GM21576 (cell line): ENCODE results near the gene UTP25.

ENCODE experiments used
- ATAC-seq: cut with Tn5 transposase; IDR thresholded peaks from one replicate; pipeline ENCODE4 v1.9.1; 2021; ENCODE audit warnings: mild to moderate bottlenecking, moderate library complexity; ENCODE audit not compliant: unreplicated experiment

UTP25 gene

DNA sequence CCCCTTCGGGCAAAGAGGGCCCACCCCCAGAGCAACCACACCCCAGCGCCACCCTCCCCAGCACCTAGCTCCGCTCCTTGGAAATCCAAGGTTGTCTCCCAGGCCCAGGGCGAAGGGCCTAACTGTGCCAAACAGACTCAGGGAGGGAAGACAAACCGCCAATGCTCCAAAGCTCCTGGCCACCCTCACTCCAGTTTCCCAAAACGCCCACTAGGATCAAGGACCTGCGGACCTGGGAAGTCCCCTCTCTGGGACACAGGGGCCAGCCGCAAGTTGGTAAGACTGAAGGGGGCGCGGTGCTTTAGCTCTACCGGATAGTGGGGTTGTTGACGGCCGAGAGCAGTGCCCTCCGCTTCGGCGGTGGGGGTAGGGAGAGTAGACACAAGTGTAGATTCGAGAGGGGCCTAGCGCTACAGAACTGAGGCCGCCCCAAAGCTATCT, 22.4 kb upstream of the UTP25 start:
- no peak for ATAC-seq

DNA sequence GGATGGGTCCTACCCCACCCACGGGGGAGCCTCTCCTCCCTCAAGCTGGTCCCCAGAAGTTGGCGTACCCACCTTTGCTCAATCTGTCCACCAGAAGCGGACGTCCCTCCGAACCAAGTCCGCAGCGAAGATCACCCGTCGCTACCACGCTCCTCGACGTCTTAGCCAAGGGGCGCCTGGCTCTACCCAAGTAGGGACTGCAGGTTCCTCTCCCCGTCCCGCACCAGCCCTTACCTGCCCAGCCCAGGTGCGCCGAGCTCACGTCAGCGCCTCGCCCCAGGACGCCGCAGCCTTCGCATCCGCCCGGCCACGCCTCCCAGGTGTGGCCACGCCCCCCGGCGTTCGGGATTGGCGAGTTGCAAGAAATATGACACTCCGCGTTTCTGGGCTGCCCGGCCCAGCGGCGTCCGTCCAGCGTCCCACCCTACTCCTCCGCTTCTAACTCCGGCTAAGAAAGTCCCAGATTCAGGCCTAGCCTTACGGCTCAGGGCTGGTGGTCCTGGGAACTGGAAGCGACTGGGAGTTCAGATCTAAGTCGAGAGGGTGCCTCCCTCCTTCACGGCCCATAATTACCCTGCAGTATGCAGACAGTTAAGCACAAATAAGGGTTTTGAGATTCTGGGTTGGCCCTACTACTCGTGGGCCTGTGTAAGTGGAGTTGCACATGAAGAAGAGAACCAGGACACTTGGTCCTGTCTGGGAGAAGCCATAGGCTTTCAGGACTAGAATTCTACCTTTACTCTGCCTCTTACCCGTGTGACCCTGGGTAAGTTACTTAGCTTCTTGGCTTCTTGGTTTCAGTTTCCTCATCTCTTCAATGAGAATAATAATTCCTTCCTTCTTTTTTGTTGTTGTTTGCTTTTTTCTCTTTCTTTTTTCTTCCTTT, 21.7 kb upstream of the UTP25 start, which contains the start of gene IRF6:
IRF6 (minus strand) TSS at position 268 of the 886 bp plus-strand sequence. CDS start 4,729 bp downstream, outside the sequence.
- peak; percentile 90 for ATAC-seq

DNA sequence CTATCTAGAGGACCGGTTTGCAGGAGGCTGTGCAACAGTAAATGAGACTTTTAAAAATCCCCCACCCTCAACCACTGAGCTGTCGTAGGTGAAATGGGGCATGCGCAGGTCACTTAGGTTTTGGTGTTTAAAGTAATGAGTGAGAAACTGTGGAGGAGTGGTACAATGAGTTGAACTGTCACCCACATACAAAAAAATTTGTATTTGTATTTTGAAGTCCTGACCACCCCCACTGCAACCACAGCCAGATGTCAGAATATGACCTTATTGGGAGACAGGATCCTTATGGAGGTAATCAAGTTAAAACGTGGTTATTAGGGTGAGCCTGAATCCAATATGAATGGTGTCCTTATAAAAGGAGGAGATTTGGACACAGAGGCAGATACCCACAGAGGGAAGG, 20.3 kb upstream of the UTP25 start:
- no peak for ATAC-seq

DNA sequence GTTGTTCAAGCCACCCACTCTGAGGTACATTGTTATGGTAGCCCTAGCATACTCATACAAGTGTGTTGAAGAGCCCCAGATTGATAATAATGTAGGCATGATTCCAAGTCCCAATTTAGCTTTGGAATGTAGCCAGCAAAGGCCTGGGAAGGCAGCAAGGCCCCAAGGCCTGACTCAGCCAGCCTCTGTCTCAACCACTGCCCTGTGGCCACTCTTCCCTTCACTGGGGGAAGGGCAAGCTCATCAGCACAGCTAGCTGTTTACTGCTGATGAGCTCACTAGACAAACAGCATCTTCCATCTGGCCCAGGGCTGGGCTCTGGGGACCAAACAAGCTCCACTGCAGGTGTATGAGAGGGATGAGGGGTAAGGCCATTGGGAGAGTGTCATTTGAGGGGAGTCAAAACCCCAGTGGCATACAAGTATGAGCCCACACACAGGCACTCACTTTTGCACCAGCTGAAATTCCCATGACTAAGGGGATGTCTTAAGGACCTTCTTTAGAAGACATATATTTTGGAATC, 19.7 kb upstream of the UTP25 start:
- no peak for ATAC-seq

DNA sequence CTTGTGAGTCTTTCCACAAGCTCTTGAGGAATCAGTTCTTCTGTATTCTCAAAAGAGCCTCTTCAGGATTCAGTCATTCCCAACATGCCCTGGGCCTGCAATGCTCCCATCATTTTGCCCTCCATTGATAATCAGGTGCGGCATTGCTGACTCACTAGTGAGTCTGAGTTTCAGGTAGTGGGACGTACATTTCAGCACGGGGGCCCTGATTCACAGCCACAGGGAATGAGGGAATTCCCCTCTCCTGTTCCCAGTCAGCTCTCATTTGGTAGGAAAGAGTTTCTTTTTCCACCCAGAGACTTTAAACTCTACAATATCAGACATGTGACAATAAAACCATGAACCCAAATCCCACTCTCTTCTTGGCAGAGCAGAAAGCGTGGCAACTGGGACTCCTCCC, 18.2 kb upstream of the UTP25 start:
- ATAC-seq: no peak

DNA sequence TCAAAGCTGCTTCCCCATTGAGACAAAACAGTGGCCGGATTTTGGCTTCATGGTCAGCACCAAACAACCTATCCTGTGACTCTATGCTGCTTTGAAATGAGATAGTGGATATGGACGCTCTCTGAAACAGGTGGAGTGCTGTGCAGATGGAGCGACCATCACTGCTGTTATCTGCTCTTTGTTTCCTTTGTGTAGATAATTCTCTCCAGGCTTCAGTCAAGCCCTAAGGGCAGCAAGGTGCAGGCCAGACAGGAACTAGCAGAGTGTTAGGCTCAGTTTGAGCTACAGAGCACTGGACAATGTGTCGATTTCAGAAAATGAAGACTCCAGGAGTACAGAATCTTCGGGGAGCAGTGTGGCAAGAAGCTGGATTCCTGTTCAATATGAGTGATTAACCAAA, 17.0 kb upstream of the UTP25 start:
- no peak for ATAC-seq

DNA sequence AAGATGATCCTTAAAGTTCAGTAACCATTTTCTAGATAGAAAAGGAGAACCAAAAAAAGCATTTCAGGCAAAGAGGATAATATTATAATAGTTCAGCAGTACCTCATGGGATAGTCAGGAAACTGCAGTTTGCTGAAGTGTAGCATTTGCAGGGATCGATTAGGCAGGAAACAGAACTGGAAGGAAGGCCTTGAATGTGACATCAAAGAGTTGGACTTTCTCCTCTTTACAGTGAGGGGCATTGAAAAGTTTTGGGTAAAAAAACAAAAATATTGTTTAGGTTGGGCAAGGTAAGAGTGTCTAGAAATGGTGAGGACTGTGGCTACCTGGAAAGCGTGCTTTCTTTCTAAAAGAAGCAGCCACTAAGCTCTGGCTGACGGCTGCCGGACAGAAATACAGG, 13.9 kb upstream of the UTP25 start:
- ATAC-seq: no peak

DNA sequence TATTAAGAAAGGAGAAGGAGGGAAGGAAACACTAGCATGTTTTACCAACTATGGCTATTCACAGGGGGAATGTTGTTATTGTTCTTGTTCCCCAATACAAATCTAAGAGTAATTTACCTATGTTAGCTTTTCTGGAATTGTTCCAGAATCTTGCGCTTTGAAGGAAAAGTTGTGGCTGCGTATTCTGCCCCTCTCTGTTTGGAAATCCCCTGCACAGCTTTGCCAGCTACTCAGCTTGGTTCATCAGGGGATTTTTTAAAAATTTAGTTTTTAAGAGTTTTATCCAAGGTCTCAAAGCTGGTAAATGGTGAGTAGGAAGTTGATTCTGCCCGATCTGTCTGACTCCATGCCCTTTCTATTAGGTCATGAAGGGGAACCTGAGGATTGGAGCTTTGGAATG, 12.3 kb upstream of the UTP25 start:
- no peak for ATAC-seq

DNA sequence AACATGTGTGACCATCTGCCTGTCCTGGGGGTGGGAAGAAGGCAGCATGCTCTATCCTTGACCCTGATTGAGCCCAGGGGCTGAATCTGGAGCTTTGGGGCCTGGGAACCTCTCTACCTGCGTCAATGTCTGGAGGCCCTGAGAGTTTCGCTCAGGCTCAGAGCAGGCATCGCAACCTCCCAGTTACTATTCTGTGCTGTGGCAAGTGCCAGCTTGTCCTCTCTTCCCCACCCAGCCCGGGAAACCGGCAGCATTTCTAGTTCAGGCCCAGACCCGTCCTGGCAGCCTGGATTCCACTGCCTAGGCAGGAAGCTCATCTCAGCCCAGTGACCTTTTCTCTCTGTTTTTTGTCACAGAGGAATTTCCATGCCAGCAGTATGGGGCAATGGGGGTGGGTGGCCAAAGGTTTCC, 11.8 kb upstream of the UTP25 start:
- no peak for ATAC-seq

DNA sequence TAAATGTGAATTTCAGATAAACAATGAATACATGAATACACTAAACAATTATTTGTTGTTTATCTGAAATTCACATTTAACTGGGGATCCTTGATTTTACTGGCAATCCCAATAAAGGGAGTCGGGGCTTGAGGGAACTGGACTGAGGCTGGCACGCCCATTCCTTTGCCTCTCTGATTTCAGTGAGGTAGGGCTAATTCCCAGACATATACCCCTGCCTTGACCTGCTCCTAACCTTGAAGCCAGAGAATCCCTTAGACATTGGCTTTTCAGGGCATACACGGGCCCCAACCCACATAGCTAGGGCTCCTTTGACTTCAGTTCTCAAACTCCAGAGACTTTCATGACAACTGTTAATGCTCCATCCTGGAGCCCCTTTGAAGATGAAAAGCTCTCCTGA, 10.8 kb upstream of the UTP25 start:
- ATAC-seq: no peak

DNA sequence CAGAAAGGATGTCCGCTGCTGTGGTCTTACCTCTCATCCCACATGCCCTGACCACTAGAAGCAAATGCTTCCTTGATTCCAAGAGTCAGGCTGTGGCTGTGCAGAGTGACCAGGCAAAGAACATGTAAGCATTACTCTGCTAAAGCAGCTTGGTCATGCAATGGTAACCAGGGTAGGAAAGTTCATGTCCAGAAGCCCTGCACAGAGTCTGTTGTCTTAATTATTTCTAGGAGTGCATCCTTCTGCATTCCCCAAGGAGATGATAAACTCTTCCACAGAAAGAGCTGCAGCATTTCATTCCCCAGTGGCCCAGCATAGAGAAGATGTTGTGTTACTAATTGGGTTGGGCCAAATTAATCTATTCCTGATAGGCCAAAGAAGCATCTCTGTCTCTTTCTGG, 10.1 kb upstream of the UTP25 start:
- no peak for ATAC-seq

DNA sequence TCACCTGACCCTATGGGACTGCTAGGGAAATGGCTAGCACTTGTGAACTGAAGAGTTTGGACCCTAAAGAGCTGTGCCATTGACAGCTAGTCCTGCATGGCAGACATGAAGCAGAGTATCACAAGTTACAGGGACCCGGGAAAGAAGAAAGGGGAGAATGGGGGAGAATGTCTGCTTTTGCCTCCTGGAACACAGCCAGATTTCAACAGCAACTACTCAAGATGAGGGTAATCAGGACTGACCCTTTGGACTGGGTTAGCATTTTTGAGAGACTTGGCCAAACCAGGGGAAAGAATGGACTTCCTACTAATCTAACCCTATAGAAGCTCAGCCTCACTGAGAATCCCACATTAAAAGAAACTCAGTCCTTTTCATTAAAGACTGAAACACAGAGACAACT, 8.7 kb upstream of the UTP25 start:
- ATAC-seq: no peak

DNA sequence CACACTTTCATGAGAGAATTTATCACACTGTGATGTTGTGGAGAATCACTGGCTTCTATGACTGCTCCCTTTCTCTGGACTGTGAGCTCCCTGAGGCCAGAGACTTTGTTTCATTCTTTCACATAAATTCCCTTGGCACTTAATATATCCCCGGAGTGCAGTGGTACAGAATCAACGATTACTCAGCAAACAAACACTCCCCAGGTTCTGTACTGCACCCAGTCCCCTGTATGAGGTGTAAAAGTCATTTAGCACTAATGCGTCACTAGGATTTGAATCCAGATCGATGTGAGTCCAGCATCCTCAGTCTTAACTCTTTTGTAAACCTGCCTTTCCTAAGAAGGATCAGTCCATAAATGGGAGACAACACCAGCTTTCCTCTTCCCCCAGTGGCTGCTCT, 6.8 kb upstream of the UTP25 start:
- no peak for ATAC-seq

DNA sequence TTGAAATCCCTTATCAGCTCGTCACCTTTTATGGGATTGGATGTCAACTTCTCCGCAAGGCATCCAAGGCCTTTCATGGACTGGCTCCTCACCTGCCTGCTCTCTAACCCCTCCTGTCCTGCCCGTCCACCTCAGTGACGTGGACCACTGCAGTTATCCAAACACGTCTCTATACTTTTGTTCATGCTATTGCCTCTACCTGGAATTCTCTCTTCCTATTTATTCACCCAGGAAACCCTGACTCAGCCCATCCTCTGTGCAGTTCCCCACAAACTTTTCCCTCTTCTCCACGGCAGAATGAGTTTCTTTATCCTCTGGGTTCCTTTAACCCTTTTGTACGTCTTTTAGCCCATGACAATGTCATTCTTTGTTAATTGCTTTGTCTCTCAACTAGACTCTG, 5.1 kb upstream of the UTP25 start:
- no peak for ATAC-seq

DNA sequence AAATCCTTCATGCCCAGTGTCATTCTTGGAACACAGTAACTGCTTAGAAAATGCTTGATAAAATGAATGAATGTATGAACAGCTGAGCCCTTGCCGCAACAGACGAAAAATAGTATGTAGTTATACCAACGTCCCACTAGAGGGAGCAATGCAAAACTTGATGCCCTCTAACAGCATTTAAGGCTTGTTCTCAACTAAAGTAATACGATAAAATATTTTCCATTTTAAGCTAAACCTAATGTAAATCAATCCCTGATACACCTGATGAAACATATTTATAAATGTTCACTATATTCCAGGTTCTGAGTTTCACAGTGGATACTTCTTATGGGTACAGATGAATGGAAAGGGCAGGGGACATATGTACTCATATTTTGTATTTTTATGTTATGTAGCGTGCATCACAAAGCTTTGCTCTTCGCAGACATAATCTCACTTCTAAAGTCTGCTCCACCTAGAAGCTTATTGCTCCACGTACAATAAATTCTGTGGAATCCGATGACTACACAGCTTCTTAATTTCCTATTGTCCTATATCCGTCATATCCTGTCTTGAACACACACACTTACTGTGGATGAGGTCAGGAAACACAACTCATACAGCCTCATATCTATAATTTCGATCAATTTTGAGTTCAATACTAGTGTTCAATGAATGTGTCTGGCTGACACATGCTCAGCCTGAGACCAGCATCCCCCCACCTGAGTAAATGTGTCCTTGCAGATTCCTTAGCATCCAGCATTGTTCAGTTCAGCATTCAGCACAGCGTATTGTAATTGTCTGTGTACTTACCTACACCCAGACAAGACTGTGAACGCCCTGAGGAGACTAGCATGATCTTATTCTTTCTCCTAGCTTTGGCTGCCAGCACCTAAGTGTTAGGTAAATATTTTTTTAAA, 4.4 kb upstream of the UTP25 start:
- no peak for ATAC-seq

DNA sequence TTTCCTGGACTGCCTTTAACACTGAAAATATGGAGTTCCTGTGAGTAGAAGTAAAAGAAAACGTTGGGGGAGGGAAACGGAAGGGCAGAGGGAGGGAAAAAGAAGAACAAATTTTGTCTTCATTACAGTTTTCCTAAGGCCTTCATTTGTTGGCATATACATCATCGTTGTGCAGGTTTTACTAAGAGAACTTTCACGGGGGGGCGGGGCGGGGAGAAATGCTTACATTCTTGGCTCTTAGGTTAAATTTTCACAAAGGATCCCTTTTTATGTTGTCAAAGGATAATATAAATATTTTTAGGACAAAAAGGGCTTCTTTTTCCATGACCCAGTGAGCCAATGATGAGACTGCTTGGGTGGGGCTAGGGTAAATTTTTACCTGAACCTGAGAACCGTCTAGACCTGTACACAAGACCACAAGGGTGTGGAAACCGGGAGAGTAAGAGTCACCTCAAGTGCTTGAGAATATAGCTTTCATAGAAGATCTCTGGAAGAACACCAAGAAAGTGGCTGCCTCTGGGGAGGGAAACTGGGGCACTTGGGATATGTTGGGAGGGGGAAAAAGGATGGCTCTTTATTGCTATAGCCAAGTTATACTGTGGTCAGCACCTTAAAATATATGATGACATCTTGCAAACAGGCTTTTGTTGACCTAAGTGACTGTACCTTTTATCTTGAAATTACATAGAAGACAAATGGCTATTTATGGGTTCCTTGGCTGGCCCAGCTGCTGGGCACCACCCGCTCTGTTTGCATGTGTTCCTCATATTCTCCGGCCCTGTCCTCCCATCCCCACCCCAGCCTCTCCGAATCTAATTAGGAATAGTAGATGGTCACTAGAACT, 2.0 kb upstream of the UTP25 start:
- no peak for ATAC-seq

DNA sequence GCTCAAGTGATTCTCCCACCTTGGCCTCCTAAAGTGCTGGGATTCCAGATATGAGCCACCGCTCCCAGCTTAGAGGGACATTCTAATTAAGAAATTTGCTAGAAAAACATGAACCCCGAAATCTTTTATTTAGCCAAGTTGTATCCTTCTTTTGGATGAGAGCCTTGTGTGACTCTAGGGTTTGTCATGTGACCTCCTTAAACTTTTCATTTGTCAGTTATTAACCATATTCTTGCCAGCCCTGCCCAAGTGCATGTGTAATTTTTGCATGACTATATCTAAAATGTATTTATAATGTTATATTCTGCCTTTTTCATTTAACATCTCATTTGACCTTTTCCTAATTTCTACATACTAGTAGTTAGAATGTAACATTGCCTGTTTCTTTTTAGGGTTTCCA, 1.9 kb downstream of the UTP25 start:
- ATAC-seq: no peak

DNA sequence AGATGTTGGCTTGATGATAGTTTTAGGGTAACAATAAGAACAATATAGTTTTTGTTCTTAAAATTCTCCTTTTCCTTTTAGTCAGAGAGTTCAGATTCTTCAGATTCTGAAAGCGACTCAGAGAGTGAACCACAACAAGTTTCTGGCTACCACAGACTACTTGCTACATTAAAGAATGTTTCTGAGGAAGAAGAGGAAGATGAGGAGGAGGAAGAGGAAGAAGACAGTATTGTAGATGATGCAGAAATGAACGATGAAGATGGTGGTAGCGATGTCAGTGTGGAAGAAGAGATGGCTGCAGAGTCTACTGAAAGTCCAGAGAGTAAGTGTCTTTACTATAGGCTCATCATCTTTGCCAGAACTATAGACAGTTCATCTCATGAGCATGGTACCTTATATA, 3.0 kb downstream of the UTP25 start:
- ATAC-seq: no peak

DNA sequence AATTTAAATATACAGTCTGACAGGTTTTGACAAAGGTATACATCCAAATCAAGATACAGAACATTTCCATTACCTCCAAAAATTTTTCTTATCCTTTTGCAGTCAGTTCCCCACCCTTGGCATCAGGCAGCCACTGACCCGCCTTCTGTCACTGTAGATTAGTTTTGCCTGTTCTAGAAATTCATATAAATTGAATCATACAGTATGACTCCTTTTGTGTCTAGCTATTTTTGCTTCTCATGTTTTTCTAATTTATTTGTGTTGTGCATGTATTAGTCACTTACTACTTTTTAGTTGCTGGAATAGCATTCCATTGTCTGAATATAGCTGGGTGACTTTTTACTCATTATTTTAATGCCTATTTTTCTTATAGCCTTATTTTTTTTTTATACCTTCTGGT, 3.8 kb downstream of the UTP25 start:
- ATAC-seq: no peak

DNA sequence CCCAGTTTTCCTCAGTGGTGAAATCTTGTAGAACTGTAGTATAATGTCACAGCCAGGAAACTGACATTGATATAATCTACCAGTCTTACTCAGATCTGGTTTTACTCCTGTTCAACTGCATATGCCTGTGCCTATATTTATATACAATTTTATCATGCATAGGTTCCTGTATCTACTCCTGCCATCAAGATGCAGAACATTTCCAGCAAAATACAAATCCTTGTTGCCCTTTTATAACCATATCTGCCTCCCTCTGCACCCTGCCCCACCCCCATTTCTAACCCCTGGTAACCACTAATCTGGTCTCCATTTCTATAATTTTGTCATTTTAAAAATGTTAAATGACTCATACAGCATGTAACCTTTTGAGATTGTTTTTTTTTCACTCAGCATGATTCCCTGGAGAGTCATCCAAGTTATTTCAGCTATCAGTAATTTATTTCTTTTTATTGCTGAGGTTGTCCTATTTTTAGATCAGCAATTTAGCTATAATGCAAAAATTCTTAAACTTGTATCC, 8.1 kb downstream of the UTP25 start:
- ATAC-seq: no peak
